H9 (cell line): ENCODE data around the gene C16orf78. TPM values are rescaled to one million over a fixed set of nuclear protein-coding genes. Genes with fewer than 3 reads are reported as not detected.
A peak's percentile ranks its signal among the peaks of the same experiment; 100 is the strongest.

Experiments used
- DNase-seq: peaks from one replicate; pipeline ENCODE4 v3.0.0-alpha.2; 2017
- H2AFZ ChIP-seq: one replicate; pipeline ENCODE4 v1.6.1; 2013; ENCODE audit warnings: mild to moderate bottlenecking, low read length, control low read depth, moderate library complexity
- H2AK5ac ChIP-seq: 2 replicates; pipeline ENCODE4 v1.6.1; 2013; ENCODE audit warnings: low read length, control low read depth, mixed read lengths; ENCODE audit not compliant: insufficient read length
- H2BK120ac ChIP-seq: one replicate; pipeline ENCODE4 v1.6.1; 2013; ENCODE audit warnings: low read depth, mild to moderate bottlenecking, low read length, control low read depth, inconsistent platforms; ENCODE audit not compliant: poor library complexity, severe bottlenecking
- H2BK12ac ChIP-seq: 2 replicates; pipeline ENCODE4 v1.6.1; 2013; ENCODE audit warnings: low read length, control low read depth, mixed read lengths, low read depth; ENCODE audit not compliant: insufficient read length
- H2BK15ac ChIP-seq: 2 replicates; pipeline ENCODE4 v1.6.1; 2013; ENCODE audit warnings: low read depth, low read length, control low read depth
- H2BK20ac ChIP-seq: one replicate; pipeline ENCODE4 v1.6.1; 2013; ENCODE audit warnings: low read depth, mild to moderate bottlenecking, low read length, control low read depth, inconsistent platforms; ENCODE audit not compliant: poor library complexity, severe bottlenecking
- H2BK5ac ChIP-seq: 2 replicates; pipeline ENCODE4 v1.6.1; 2013; ENCODE audit warnings: low read length, control low read depth, mixed read lengths; ENCODE audit not compliant: insufficient read length
- H3K14ac ChIP-seq: 2 replicates; pipeline ENCODE4 v1.6.1; 2013; ENCODE audit warnings: low read length, control low read depth; ENCODE audit not compliant: insufficient read depth
- H3K18ac ChIP-seq: 2 replicates; pipeline ENCODE4 v1.6.1; 2013; ENCODE audit warnings: low read depth, mild to moderate bottlenecking, mixed read lengths, low read length, control low read depth; ENCODE audit not compliant: insufficient read length
- H3K23ac ChIP-seq: 2 replicates; pipeline ENCODE4 v1.6.1; 2013; ENCODE audit warnings: low read length, control low read depth, mixed read lengths, low read depth; ENCODE audit not compliant: insufficient read length
- H3K23me2 ChIP-seq: 2 replicates; pipeline ENCODE4 v1.6.1; 2013; ENCODE audit warnings: low read depth, mild to moderate bottlenecking, mixed read lengths, low read length, control low read depth; ENCODE audit not compliant: insufficient read length, poor library complexity, severe bottlenecking
- H3K27ac ChIP-seq: 2 replicates; pipeline ENCODE4 v1.5.1; 2013; ENCODE audit warnings: low read length, control low read depth, mixed read lengths, low read depth; ENCODE audit not compliant: insufficient read length
- H3K27me3 ChIP-seq: 2 replicates; pipeline ENCODE4 v1.6.1; 2013; ENCODE audit warnings: low read length, control low read depth, inconsistent platforms; ENCODE audit not compliant: insufficient read depth
- H3K4ac ChIP-seq: 2 replicates; pipeline ENCODE4 v1.6.1; 2013; ENCODE audit warnings: low read depth, mild to moderate bottlenecking, control low read depth, inconsistent platforms, low read length, moderate library complexity
- H3K4me1 ChIP-seq: 2 replicates; pipeline ENCODE4 v1.6.1; 2013; ENCODE audit warnings: low read length, control low read depth, inconsistent platforms; ENCODE audit not compliant: insufficient read depth
- H3K4me2 ChIP-seq: 2 replicates; pipeline ENCODE4 v1.6.1; 2013; ENCODE audit warnings: low read length, control low read depth, mixed read lengths; ENCODE audit not compliant: insufficient read length, insufficient read depth
- H3K56ac ChIP-seq: 2 replicates; pipeline ENCODE4 v1.6.1; 2013; ENCODE audit warnings: low read depth, mild to moderate bottlenecking, mixed read lengths, low read length, control low read depth; ENCODE audit not compliant: insufficient read length
- H3K79me1 ChIP-seq: 2 replicates; pipeline ENCODE4 v1.6.1; 2013; ENCODE audit warnings: low read depth, mild to moderate bottlenecking, moderate library complexity, low read length, control low read depth, inconsistent platforms; ENCODE audit not compliant: insufficient read depth, poor library complexity, severe bottlenecking
- H3K79me2 ChIP-seq: 2 replicates; pipeline ENCODE4 v1.6.1; 2013; ENCODE audit warnings: low read length, control low read depth, inconsistent platforms; ENCODE audit not compliant: insufficient read depth
- H3K9ac ChIP-seq: 2 replicates; pipeline ENCODE4 v1.6.1; 2013; ENCODE audit warnings: low read length, control low read depth, mixed read lengths; ENCODE audit not compliant: insufficient read length; ENCODE audit errors: extremely low read depth
- H3K9me3 ChIP-seq: one replicate; pipeline ENCODE4 v1.6.1; 2013; ENCODE audit warnings: low read depth, low read length, inconsistent platforms; ENCODE audit not compliant: control insufficient read depth
- H3T11ph ChIP-seq: one replicate; pipeline ENCODE4 v1.6.1; 2013; ENCODE audit warnings: mild to moderate bottlenecking, low read length, control low read depth, inconsistent platforms
- H4K20me1 ChIP-seq: one replicate; pipeline ENCODE4 v1.6.1; 2013; ENCODE audit not compliant: control insufficient read depth, insufficient read length, insufficient read depth
- H4K5ac ChIP-seq: 2 replicates; pipeline ENCODE4 v1.6.1; 2013; ENCODE audit warnings: low read depth, mild to moderate bottlenecking, mixed read lengths, low read length, control low read depth; ENCODE audit not compliant: insufficient read length
- H4K8ac ChIP-seq: replicated peaks from 2 replicates; pipeline ENCODE4 v1.6.1; 2013; ENCODE audit warnings: low read length, control low read depth, mixed read lengths, low read depth; ENCODE audit not compliant: insufficient read length
- H4K91ac ChIP-seq: 2 replicates; pipeline ENCODE4 v1.6.1; 2013; ENCODE audit warnings: low read depth, mild to moderate bottlenecking, moderate library complexity, mixed read lengths, low read length, control low read depth; ENCODE audit not compliant: insufficient read length
- H3K27ac Mint-ChIP-seq, 3 experiments: 2 replicates in 2 of 3; 3 replicates in 1 of 3; pipeline ENCODE4 v1.8.0; 2020 to 2021; ENCODE audit warnings: mixed read lengths in 3 of 3, mild to moderate bottlenecking in 1 of 3, moderate library complexity in 1 of 3
- H3K27me3 Mint-ChIP-seq: 2 replicates; pipeline ENCODE4 v1.8.0; 2021; ENCODE audit warnings: low read depth, mild to moderate bottlenecking, moderate library complexity, mixed read lengths
- H3K36me3 Mint-ChIP-seq, 3 experiments: 2 replicates in 2 of 3; 3 replicates in 1 of 3; pipeline ENCODE4 v1.8.0; 2020 to 2021; ENCODE audit warnings: low read depth in 3 of 3, mixed read lengths in 3 of 3; ENCODE audit not compliant: insufficient read depth in 1 of 3
- H3K4me1 Mint-ChIP-seq, 2 experiments: 2 replicates each; pipeline ENCODE4 v1.8.0; 2020; ENCODE audit warnings: mixed read lengths in 2 of 2
- H3K4me3 Mint-ChIP-seq, 2 experiments: 2 replicates in 1 of 2; 3 replicates in 1 of 2; pipeline ENCODE4 v1.8.0; 2020 to 2021; ENCODE audit warnings: mild to moderate bottlenecking in 2 of 2, mixed read lengths in 2 of 2, moderate library complexity in 1 of 2
- H3K9me3 Mint-ChIP-seq, 2 experiments: 2 replicates in 1 of 2; 3 replicates in 1 of 2; pipeline ENCODE4 v1.8.0; 2020; ENCODE audit warnings: mild to moderate bottlenecking in 2 of 2, mixed read lengths in 2 of 2, moderate library complexity in 1 of 2
- CTCF ChIP-seq: fragments of 200-600 bp; sonication (generic); conservative IDR thresholded peaks from 3 replicates; pipeline ENCODE4 v1.8.0; 2021; ENCODE audit warnings: antibody characterized with exemption, mild to moderate bottlenecking
- WGBS: extraction: QIAGEN DNeasy Blood & Tissue Kit; methylation state at CpG from one replicate; pipeline ENCODE4 v1.1.7; 2013; ENCODE audit warnings: missing lambda C conversion rate, low lambda C conversion rate, mixed read lengths; ENCODE audit not compliant: insufficient read length; ENCODE audit errors: extremely low coverage; 5-methylcytosine and 5-hydroxymethylcytosine counted together
- total RNA-seq: library from RNA; stranded (reverse); gene quantifications from 2 replicates; pipeline ENCODE4 v1.2.1, GENCODE V29; 2021

C16orf78 gene
- total RNA-seq, 1 experiment from 2014 or later = not detected

- Histone ChIP-seq H3K79me1 (no peaks in the 10 kb centered on the region), H3K27ac (no peak overlapping the region), H3K4ac (no peak overlapping the region), H3K9ac (no peak overlapping the region), H2BK15ac (no peak overlapping the region), H2BK5ac (no peak overlapping the region), H3K14ac (no peak overlapping the region), H2BK12ac (no peak overlapping the region), H3K4me2 (no peak overlapping the region), H4K8ac (no peak overlapping the region), H2AK5ac (no peak overlapping the region), H3K4me1 (0 out of 2 replicates have a peak, but pooled peaks cover 4% of the 10 kb centered on the region), H3K79me2 (no peaks in the 10 kb centered on the region), H3K56ac (no peak overlapping the region), H3K9me3 (no peaks in the 10 kb centered on the region), H2BK120ac (no peak overlapping the region), H4K20me1 (no peaks in the 10 kb centered on the region), H3T11ph (no peak overlapping the region), H3K27me3 (no peaks in the 10 kb centered on the region), H3K23me2 (no peaks in the 10 kb centered on the region), H3K18ac (no peak overlapping the region), H2BK20ac (no peak overlapping the region), H2AFZ (no peak overlapping the region), H4K91ac (no peak overlapping the region), H3K23ac (no peak overlapping the region), H4K5ac (no peak overlapping the region)
- no peak for DNase-seq
- Mint-ChIP-seq H3K4me3 (no peak overlapping the region), H3K36me3 (no peaks in the 10 kb centered on the region), H3K27ac (no peak overlapping the region), H3K4me1 (peaks cover 21 to 27% of the 10 kb centered on the region in 2 experiments), H3K9me3 (no peaks in the 10 kb centered on the region), H3K27me3 (no peaks in the 10 kb centered on the region; the same call in none of the 2 replicates)
- TF ChIP-seq CTCF = peak; percentile 16; the same call in 1 of the 3 replicates
- no CpG with 5 or more reads among the region's 9 CpGs for WGBS
These were observed 42.9 kb upstream of the C16orf78 start for GRCh38 chr16:49330562-49331201.
